ENCODE results near the gene DCST2.

DNA sequence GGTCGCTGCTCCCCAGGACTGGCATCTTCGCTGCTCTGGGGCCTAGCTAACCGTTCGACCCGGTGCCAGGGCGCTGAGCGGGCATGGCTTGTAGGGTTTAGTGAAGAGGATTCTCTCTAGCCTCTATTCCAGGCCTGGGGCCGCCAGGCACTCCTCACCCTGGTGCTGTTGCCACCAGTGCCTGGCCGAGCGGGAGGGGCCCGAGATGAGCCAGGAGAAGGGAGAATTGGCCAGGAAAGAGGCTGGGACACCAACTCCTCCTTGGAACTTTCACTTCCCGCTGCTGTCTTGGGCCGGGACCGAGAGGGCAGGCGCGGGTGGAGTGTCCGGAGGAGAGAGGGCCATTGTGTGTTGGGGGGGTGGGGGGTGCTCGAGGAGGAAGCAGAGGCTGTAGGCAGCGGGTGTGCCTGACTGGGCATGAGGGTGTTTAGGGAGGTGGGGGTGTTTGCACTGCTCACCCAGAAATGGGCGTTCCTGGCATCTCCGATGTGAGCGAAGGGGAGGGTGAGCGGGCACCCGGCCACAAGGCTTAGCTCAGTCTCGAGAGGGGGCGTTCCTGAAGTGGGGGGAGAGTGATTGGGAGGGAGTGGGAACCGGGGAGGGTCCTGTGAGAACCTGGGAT is 18.3 kb upstream of the DCST2 start:
- no peak for TF ChIP-seq CTCF (IDR thresholded peaks at IDR 0.05; ENCODE audit: extremely low read depth in 1 of 2, insufficient read depth in 1 of 2, low read depth in 1 of 2, low read length in 2 of 2)
- TF ChIP-seq EZH2 (IDR thresholded peaks at IDR 0.05; ENCODE audit: borderline replicate concordance, low read depth, low read length, severe bottlenecking), result no peak
- TF ChIP-seq POLR2A (IDR thresholded peaks at IDR 0.05; ENCODE audit: low read depth, low read length), result no peak
- TF ChIP-seq GATA2 (IDR thresholded peaks at IDR 0.05; ENCODE audit: insufficient read depth, insufficient read length, low read depth, low read length), result no peak

Data from endothelial cell of umbilical vein (primary cell).